MCF 10A (cell line): ENCODE results near the gene NPPA. TPM values are rescaled to one million over a fixed set of nuclear protein-coding genes. Genes with fewer than 3 reads are reported as not detected.

Source experiments
- BruUV-seq: library from RNA; stranded (reverse); fragments of 400-500 nt; replicated peaks from 2 replicates; lab custom pipeline; 2021; lab: Mats Ljungman, UMichigan
- CTCF ChIA-PET: fragments of 300-600 bp; sonication (Branson Sonifier 250); formaldehyde crosslinking; extraction: SDS; loops from one replicate; lab custom pipeline; 2021; ENCODE audit warnings: antibody characterized with exemption, inconsistent platforms; lab: Yijun Ruan, JAX
- POLR2A ChIA-PET: fragments of 300-600, 350-650 bp; sonication (Branson Sonifier 250); formaldehyde crosslinking; extraction: SDS; loops from one replicate; lab custom pipeline; 2020; ENCODE audit warnings: antibody characterized with exemption, inconsistent platforms; lab: Yijun Ruan, JAX
- DNase-seq: peaks from one replicate; pipeline ENCODE4 v3.0.0-alpha.2; 2018; ENCODE audit not compliant: unreplicated experiment
- H3K27ac Mint-ChIP-seq: one replicate; pipeline ENCODE4 v1.8.0; 2022; ENCODE audit warnings: mild to moderate bottlenecking, low read depth, mixed read lengths; ENCODE audit not compliant: unreplicated experiment
- H3K27me3 Mint-ChIP-seq: one replicate; pipeline ENCODE4 v1.8.0; 2022; ENCODE audit warnings: mixed read lengths; ENCODE audit not compliant: insufficient read depth, unreplicated experiment
- H3K36me3 Mint-ChIP-seq: one replicate; pipeline ENCODE4 v1.8.0; 2022; ENCODE audit warnings: mild to moderate bottlenecking, moderate library complexity, mixed read lengths; ENCODE audit not compliant: insufficient read depth, unreplicated experiment
- H3K4me1 Mint-ChIP-seq: one replicate; pipeline ENCODE4 v1.8.0; 2022; ENCODE audit warnings: mixed read lengths; ENCODE audit not compliant: insufficient read depth, unreplicated experiment
- H3K4me3 Mint-ChIP-seq: one replicate; pipeline ENCODE4 v1.8.0; 2022; ENCODE audit warnings: mild to moderate bottlenecking, moderate library complexity, mixed read lengths; ENCODE audit not compliant: unreplicated experiment
- H3K9me3 Mint-ChIP-seq: one replicate; pipeline ENCODE4 v1.8.0; 2022; ENCODE audit warnings: mixed read lengths; ENCODE audit not compliant: unreplicated experiment
- intact Hi-C: fragments of 100-400 bp; cut with micrococcal nuclease; formaldehyde crosslinking; loops from 2 replicates; pipeline ENCODE4 v1.14.1; 2022
- total RNA-seq: library from RNA; stranded (reverse); gene quantifications from 2 replicates; pipeline ENCODE4 v1.2.3, GENCODE V29; 2022
- TF ChIP-seq, protein P1 (sequence below): fragments of 200-600 bp; IDR thresholded peaks from one replicate; pipeline ENCODE4 v1.8.0; 2022; ENCODE audit warnings: antibody characterized with exemption, mild to moderate bottlenecking; ENCODE audit not compliant: unreplicated experiment

The NPPA gene
- total RNA-seq, 1 experiment from 2014 or later: not detected

DNA sequence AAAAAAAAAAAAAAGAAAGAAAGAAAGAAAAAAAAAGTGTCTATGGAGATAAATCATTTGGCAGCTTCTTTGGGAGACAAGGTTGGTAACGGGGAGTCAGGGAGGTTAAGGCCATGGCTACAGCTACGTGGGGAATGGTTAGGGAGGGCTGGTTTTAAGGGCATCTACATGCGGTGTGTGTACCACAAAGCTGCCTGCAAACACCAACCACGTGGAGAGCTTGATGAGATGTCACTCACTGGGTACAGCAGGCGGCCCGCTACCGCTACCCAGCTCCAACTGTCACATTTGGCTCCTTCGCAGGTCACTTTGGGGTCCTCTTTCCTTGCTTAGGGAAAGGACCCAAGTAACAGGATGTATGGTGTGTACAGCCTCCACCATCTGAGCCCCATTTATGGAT lies 6.9 kb upstream of the NPPA start:
- intact Hi-C loops: no loop called here
- Mint-ChIP-seq H3K9me3 (no peaks in the 10 kb centered on the region), H3K4me1 (no peaks in the 10 kb centered on the region), H3K27me3 (peaks cover 52% of the 10 kb centered on the region), H3K27ac (no peak overlapping the region), H3K4me3 (no peak overlapping the region), H3K36me3 (no peaks in the 10 kb centered on the region)
- ChIA-PET CTCF (interaction anchor here (0.9 to 3.8 kb wide), 2 partner anchors 15 to 17 kb away, joined by 3 to 17 read pairs; no protein-coding TSS in a partner anchor), POLR2A (interaction anchor here (1.0 to 1.9 kb wide), 2 partner anchors 49 to 53 kb away, joined by 5 to 6 read pairs; partner anchors contain the start of genes CLCN6 and MTHFR)
- BruUV-seq: no TSS peak
- DNase-seq: no peak
- TF ChIP-seq, protein P1, sequence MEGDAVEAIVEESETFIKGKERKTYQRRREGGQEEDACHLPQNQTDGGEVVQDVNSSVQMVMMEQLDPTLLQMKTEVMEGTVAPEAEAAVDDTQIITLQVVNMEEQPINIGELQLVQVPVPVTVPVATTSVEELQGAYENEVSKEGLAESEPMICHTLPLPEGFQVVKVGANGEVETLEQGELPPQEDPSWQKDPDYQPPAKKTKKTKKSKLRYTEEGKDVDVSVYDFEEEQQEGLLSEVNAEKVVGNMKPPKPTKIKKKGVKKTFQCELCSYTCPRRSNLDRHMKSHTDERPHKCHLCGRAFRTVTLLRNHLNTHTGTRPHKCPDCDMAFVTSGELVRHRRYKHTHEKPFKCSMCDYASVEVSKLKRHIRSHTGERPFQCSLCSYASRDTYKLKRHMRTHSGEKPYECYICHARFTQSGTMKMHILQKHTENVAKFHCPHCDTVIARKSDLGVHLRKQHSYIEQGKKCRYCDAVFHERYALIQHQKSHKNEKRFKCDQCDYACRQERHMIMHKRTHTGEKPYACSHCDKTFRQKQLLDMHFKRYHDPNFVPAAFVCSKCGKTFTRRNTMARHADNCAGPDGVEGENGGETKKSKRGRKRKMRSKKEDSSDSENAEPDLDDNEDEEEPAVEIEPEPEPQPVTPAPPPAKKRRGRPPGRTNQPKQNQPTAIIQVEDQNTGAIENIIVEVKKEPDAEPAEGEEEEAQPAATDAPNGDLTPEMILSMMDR: no peak

DNA sequence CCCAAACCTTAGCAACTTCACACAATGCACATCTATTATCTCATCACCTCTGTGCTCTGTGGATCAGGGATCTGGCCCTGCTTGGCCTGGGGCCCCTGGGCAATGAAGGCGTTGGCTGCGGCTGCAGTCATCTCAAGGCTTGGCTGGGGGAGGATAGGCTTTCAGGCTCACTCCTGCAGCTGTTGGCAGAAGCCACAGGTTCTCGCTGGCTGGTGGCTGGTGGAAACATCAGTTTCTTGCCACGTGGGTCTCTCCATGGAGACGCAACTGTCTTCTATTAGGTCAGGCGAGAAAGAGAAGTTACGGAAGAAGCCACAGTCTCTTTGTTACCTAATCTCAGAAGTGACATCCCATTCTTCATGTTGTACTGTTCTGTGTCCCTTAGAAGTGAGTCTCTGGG lies 3.6 kb upstream of the NPPA start:
- H3K4me1 Mint-ChIP-seq: no peaks in the 10 kb centered on the region
- H3K27ac Mint-ChIP-seq: no peak overlapping the region
- ChIA-PET POLR2A (interaction anchor here (0.6 kb wide), 1 partner anchor 168 kb away, joined by 3 read pairs; the partner anchor contains the start of gene MIIP), CTCF (interaction anchor here (0.7 kb wide), 1 partner anchor 14 kb away, joined by 3 read pairs; no protein-coding TSS in a partner anchor)
- no TSS peak for BruUV-seq
- TF ChIP-seq, protein P1: no peak
- H3K36me3 Mint-ChIP-seq: peaks cover 15% of the 10 kb centered on the region
- H3K4me3 Mint-ChIP-seq: no peak overlapping the region
- no peak for DNase-seq
- peaks cover 24% of the 10 kb centered on the region for H3K27me3 Mint-ChIP-seq
- intact Hi-C loops: no loop called here
- no peaks in the 10 kb centered on the region for H3K9me3 Mint-ChIP-seq

DNA sequence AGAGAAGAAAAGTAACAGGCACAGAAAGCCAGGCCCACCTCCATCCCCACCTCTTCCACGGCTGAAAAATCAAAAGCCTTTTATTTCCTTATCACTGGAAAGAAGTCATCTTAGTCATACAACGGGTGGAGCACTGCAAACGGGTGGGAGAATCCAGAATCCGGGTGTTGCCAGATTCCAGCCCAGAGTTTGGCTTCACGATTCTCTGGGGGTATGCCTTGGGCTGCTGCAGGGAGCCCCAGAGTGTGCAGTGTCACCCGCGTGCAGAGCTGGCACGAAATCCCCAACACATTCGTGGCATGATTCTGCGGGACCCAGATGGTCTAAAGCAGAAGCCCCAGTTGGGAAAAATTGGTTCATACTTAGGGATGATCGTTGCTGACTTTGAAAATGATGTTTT lies 2.6 kb upstream of the NPPA start:
- TF ChIP-seq, protein P1: no peak
- no peak for DNase-seq
- Mint-ChIP-seq H3K27me3 (peaks cover 23% of the 10 kb centered on the region), H3K27ac (no peak overlapping the region), H3K36me3 (peaks cover 22% of the 10 kb centered on the region), H3K4me3 (no peak overlapping the region), H3K4me1 (no peaks in the 10 kb centered on the region), H3K9me3 (no peaks in the 10 kb centered on the region)
- ChIA-PET POLR2A (no interaction called here), CTCF (no interaction called here)
- intact Hi-C loops: no loop called here
- no TSS peak for BruUV-seq

DNA sequence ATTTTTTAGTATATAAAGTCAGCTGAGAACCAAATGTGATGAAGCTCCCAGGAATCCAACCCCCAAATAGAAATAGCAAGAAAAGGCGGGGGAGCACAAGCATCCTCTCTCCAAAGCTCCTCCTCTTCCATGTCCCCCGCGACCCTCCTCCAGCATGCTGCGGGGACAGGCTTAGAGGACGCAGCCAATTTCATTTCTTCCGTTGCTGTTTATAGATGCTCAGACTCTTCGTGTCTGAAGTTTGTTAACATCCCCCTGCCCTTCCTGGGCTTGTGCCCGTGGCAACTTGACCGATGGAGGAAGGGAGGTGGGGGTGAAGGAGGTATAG lies 754 bp upstream of the NPPA start:
- intact Hi-C loops: no loop called here
- BruUV-seq: no TSS peak
- peaks cover 15% of the 10 kb centered on the region for H3K27me3 Mint-ChIP-seq
- H3K4me3 Mint-ChIP-seq: no peak overlapping the region
- TF ChIP-seq, protein P1: no peak
- no peaks in the 10 kb centered on the region for H3K4me1 Mint-ChIP-seq
- no peaks in the 10 kb centered on the region for H3K9me3 Mint-ChIP-seq
- H3K36me3 Mint-ChIP-seq: peaks cover 27% of the 10 kb centered on the region
- ChIA-PET POLR2A (interaction anchor here (0.6 kb wide), 1 partner anchor 50 kb away, joined by 4 read pairs; no protein-coding TSS in a partner anchor), CTCF (interaction anchor here (0.5 to 2.2 kb wide), 4 partner anchors 10 to 381 kb away, joined by 3 to 7 read pairs (median 3); no protein-coding TSS in a partner anchor)
- no peak for DNase-seq
- no peak overlapping the region for H3K27ac Mint-ChIP-seq
